HEK293 (cell line): ENCODE results near the gene MRPS2.

ENCODE experiments used
- CTCF ChIA-PET: fragments of 350-600 bp; formaldehyde crosslinking; extraction: SDS; loops from one replicate; lab custom pipeline; 2021; ENCODE audit warnings: antibody characterized with exemption; lab: Yijun Ruan, JAX
- POLR2A ChIA-PET: fragments of 300-600 bp; formaldehyde crosslinking; extraction: SDS; loops from one replicate; lab custom pipeline; 2020; ENCODE audit warnings: antibody characterized with exemption, inconsistent platforms; lab: Yijun Ruan, JAX
- H3K27ac ChIP-seq: fragments of 200-500 bp; sonication (Bioruptor generic); 2 replicates; pipeline ENCODE4 v1.5.1; 2014; ENCODE audit warnings: low read depth, low read length, control low read depth, inconsistent platforms; ENCODE audit errors: extremely low read depth
- H3K36me3 ChIP-seq, 2 experiments: fragments of 200-500 bp in 1 of 2; sonication (Bioruptor generic) in 1 of 2; 1 replicate in 1 of 2; 2 replicates in 1 of 2; pipeline ENCODE4 v1.5.1; 2014 to 2017; ENCODE audit warnings: inconsistent platforms in 2 of 2, low read length in 2 of 2; ENCODE audit not compliant: control insufficient read depth in 2 of 2, insufficient read depth in 1 of 2
- H3K4me1 ChIP-seq: fragments of 200-500 bp; sonication (Bioruptor generic); 2 replicates; pipeline ENCODE4 v1.5.1; 2014; ENCODE audit warnings: mild to moderate bottlenecking, low read length, inconsistent platforms; ENCODE audit not compliant: control insufficient read depth, insufficient read depth
- H3K4me3 ChIP-seq: 2 replicates; pipeline ENCODE4 v1.5.1; 2011; ENCODE audit warnings: low read depth, mild to moderate bottlenecking, control low read depth, low read length, moderate library complexity
- H3K9me3 ChIP-seq: fragments of 200-500 bp; sonication (Bioruptor generic); 2 replicates; pipeline ENCODE4 v1.5.1; 2014; ENCODE audit warnings: low read depth, low read length, inconsistent platforms; ENCODE audit not compliant: control insufficient read depth, insufficient read depth
- BCL11B ChIP-seq: fragments of 450-650 bp; formaldehyde crosslinking; IDR thresholded peaks from 2 replicates; pipeline ENCODE4 v1.5.1; 2016; ENCODE audit warnings: low read depth, missing biosample characterization, missing genetic modification characterization
- ZBTB20 ChIP-seq: fragments of 450-650 bp; formaldehyde crosslinking; IDR thresholded peaks from 2 replicates; pipeline ENCODE4 v1.5.1; 2016; ENCODE audit warnings: missing biosample characterization, missing genetic modification characterization
- ZFP37 ChIP-seq: fragments of 450-650 bp; formaldehyde crosslinking; IDR thresholded peaks from 2 replicates; pipeline ENCODE4 v1.5.1; 2016; ENCODE audit warnings: missing biosample characterization, missing genetic modification characterization
- ZNF19 ChIP-seq: fragments of 450-650 bp; formaldehyde crosslinking; IDR thresholded peaks from 2 replicates; pipeline ENCODE4; 2016; ENCODE audit warnings: missing biosample characterization, missing genetic modification characterization, low read depth
- ZNF2 ChIP-seq: fragments of 450-650 bp; formaldehyde crosslinking; IDR thresholded peaks from 2 replicates; pipeline ENCODE4 v1.5.1; 2016; ENCODE audit warnings: missing biosample characterization, missing genetic modification characterization
- ZNF223 ChIP-seq: fragments of 450-650 bp; formaldehyde crosslinking; IDR thresholded peaks from 2 replicates; pipeline ENCODE4 v1.5.1; 2016; ENCODE audit warnings: missing biosample characterization, missing genetic modification characterization
- ZNF266 ChIP-seq: fragments of 450-650 bp; formaldehyde crosslinking; IDR thresholded peaks from 2 replicates; pipeline ENCODE4 v1.5.1; 2016; ENCODE audit warnings: missing biosample characterization, missing genetic modification characterization, low read depth
- ZNF433 ChIP-seq: fragments of 450-650 bp; formaldehyde crosslinking; IDR thresholded peaks from 2 replicates; pipeline ENCODE4 v1.5.1; 2016; ENCODE audit warnings: missing biosample characterization, missing genetic modification characterization, low read depth
- ZNF501 ChIP-seq: fragments of 450-650 bp; formaldehyde crosslinking; IDR thresholded peaks from 2 replicates; pipeline ENCODE4 v1.5.1; 2016; ENCODE audit warnings: missing biosample characterization, missing genetic modification characterization
- ZNF571 ChIP-seq: fragments of 450-650 bp; formaldehyde crosslinking; IDR thresholded peaks from 2 replicates; pipeline ENCODE4 v1.5.0; 2017; ENCODE audit warnings: missing biosample characterization, missing genetic modification characterization
- ZNF596 ChIP-seq: fragments of 450-650 bp; IDR thresholded peaks from 2 replicates; pipeline ENCODE4 v1.5.0; 2018; ENCODE audit warnings: missing biosample characterization, mild to moderate bottlenecking, missing genetic modification characterization, moderate library complexity
- ZNF610 ChIP-seq: fragments of 450-650 bp; formaldehyde crosslinking; IDR thresholded peaks from 2 replicates; pipeline ENCODE4 v1.5.1; 2016; ENCODE audit warnings: missing biosample characterization, missing genetic modification characterization, borderline replicate concordance
- ZNF629 ChIP-seq: fragments of 450-650 bp; formaldehyde crosslinking; IDR thresholded peaks from 2 replicates; pipeline ENCODE4 v1.5.1; 2017; ENCODE audit warnings: missing biosample characterization, missing genetic modification characterization
- ZNF658 ChIP-seq: fragments of 450-650 bp; formaldehyde crosslinking; IDR thresholded peaks from 2 replicates; pipeline ENCODE4; 2016; ENCODE audit warnings: missing biosample characterization, missing genetic modification characterization
- ZNF664 ChIP-seq: fragments of 450-650 bp; formaldehyde crosslinking; IDR thresholded peaks from 2 replicates; pipeline ENCODE4 v1.5.1; 2016; ENCODE audit warnings: missing biosample characterization, missing genetic modification characterization
- ZNF677 ChIP-seq: fragments of 450-650 bp; IDR thresholded peaks from 2 replicates; pipeline ENCODE4 v1.5.0; 2018; ENCODE audit warnings: missing biosample characterization, mild to moderate bottlenecking, missing genetic modification characterization, moderate library complexity
- ZNF707 ChIP-seq: fragments of 450-650 bp; formaldehyde crosslinking; IDR thresholded peaks from 2 replicates; pipeline ENCODE4 v1.5.1; 2016; ENCODE audit warnings: missing biosample characterization, missing genetic modification characterization
- ZNF747 ChIP-seq: fragments of 450-650 bp; formaldehyde crosslinking; IDR thresholded peaks from 2 replicates; pipeline ENCODE4 v1.5.1; 2016; ENCODE audit warnings: missing biosample characterization, missing genetic modification characterization
- ZNF776 ChIP-seq: fragments of 450-650 bp; formaldehyde crosslinking; IDR thresholded peaks from 2 replicates; pipeline ENCODE4 v1.5.0; 2017; ENCODE audit warnings: missing biosample characterization, missing genetic modification characterization, borderline replicate concordance
- TF ChIP-seq, protein P1 (sequence below): fragments of 450-650 bp; formaldehyde crosslinking; IDR thresholded peaks from 2 replicates; pipeline ENCODE4 v1.5.1; 2017; ENCODE audit warnings: missing biosample characterization, missing genetic modification characterization
- TF ChIP-seq, protein P2 (sequence below): fragments of 450-650 bp; formaldehyde crosslinking; IDR thresholded peaks from 2 replicates; pipeline ENCODE4 v1.5.1; 2016; ENCODE audit warnings: missing biosample characterization, missing genetic modification characterization
- TF ChIP-seq, protein P3 (sequence below): fragments of 450-650 bp; formaldehyde crosslinking; IDR thresholded peaks from 2 replicates; pipeline ENCODE4 v1.5.1; 2016; ENCODE audit warnings: missing biosample characterization, missing genetic modification characterization
- TF ChIP-seq, protein P4 (sequence below): fragments of 450-650 bp; formaldehyde crosslinking; IDR thresholded peaks from 2 replicates; pipeline ENCODE4 v1.5.1; 2016; ENCODE audit warnings: missing biosample characterization, missing genetic modification characterization
- TF ChIP-seq, protein P5 (sequence below): fragments of 450-650 bp; formaldehyde crosslinking; IDR thresholded peaks from 2 replicates; pipeline ENCODE4 v1.5.1; 2016; ENCODE audit warnings: missing biosample characterization, missing genetic modification characterization

MRPS2 gene

DNA sequence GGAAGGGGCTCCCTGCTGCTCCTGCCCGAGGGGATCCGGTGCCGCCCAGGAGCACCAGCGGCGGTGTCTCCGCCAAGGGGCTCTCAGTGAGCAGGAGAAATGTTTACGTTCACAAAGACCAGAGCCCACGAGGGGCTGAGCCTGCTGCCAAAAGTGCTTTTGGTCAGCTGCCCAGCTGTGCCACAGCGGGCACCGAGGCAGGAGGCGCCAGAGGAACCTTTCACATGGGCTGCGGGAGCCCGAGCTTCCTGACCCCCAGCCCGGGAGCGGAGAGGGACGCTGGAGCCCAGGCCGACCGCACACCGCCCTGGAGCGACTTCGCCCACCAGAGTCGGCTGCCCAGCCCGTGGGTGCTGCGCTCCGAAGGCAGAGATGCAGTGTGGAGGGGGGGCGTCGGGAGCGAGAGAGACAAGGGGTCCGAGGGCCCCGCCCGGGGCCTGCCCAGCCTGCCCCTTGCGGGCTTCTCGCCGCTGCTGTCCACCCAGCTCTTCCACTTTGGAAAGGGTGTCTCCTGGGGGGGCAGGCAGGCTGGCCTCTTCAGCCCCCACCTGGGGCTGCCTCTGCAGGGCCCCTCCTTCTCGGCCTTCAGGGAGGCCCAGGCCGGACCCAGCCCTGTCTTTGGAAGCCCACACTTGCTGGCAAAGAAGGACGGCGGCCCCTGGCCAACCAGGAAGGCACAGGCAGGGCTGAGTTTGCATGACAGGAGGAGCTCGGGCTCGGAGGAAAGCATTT is 13.0 kb upstream of the MRPS2 start:
- ChIA-PET CTCF (interaction anchor here (0.7 to 1.1 kb wide), 2 partner anchors 18 to 115 kb away, joined by 3 read pairs; no protein-coding TSS in a partner anchor), POLR2A (no interaction called here)
- H3K4me3 ChIP-seq: no peak overlapping the region
- TF ChIP-seq BCL11B (tag by site-specific recombination) (no peak), ZNF596 (tag by site-specific recombination) (no peak), ZFP37 (tag by site-specific recombination) (no peak), ZNF19 (tag by site-specific recombination) (no peak), ZNF677 (tag by site-specific recombination) (no peak), ZNF610 (tag by site-specific recombination) (no peak), ZNF776 (no peak), ZNF658 (tag by site-specific recombination) (no peak), ZNF266 (tag by site-specific recombination) (no peak), ZNF223 (tag by site-specific recombination) (no peak), ZNF571 (tag by site-specific recombination) (no peak), ZNF2 (tag by site-specific recombination) (no peak)
- TF ChIP-seq, protein P1, sequence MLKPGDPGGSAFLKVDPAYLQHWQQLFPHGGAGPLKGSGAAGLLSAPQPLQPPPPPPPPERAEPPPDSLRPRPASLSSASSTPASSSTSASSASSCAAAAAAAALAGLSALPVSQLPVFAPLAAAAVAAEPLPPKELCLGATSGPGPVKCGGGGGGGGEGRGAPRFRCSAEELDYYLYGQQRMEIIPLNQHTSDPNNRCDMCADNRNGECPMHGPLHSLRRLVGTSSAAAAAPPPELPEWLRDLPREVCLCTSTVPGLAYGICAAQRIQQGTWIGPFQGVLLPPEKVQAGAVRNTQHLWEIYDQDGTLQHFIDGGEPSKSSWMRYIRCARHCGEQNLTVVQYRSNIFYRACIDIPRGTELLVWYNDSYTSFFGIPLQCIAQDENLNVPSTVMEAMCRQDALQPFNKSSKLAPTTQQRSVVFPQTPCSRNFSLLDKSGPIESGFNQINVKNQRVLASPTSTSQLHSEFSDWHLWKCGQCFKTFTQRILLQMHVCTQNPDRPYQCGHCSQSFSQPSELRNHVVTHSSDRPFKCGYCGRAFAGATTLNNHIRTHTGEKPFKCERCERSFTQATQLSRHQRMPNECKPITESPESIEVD (tag by site-specific recombination): no peak
- TF ChIP-seq, protein P2, sequence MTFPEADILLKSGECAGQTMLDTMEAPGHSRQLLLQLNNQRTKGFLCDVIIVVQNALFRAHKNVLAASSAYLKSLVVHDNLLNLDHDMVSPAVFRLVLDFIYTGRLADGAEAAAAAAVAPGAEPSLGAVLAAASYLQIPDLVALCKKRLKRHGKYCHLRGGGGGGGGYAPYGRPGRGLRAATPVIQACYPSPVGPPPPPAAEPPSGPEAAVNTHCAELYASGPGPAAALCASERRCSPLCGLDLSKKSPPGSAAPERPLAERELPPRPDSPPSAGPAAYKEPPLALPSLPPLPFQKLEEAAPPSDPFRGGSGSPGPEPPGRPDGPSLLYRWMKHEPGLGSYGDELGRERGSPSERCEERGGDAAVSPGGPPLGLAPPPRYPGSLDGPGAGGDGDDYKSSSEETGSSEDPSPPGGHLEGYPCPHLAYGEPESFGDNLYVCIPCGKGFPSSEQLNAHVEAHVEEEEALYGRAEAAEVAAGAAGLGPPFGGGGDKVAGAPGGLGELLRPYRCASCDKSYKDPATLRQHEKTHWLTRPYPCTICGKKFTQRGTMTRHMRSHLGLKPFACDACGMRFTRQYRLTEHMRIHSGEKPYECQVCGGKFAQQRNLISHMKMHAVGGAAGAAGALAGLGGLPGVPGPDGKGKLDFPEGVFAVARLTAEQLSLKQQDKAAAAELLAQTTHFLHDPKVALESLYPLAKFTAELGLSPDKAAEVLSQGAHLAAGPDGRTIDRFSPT: no peak
- TF ChIP-seq, protein P3, sequence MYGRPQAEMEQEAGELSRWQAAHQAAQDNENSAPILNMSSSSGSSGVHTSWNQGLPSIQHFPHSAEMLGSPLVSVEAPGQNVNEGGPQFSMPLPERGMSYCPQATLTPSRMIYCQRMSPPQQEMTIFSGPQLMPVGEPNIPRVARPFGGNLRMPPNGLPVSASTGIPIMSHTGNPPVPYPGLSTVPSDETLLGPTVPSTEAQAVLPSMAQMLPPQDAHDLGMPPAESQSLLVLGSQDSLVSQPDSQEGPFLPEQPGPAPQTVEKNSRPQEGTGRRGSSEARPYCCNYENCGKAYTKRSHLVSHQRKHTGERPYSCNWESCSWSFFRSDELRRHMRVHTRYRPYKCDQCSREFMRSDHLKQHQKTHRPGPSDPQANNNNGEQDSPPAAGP: no peak
- H3K9me3 ChIP-seq: no peaks in the 10 kb centered on the region
- H3K27ac ChIP-seq: no peak overlapping the region
- peaks cover 4 to 63% of the 10 kb centered on the region in 2 experiments; a peak in 2 of 3 replicates for H3K36me3 ChIP-seq
- no peaks in the 10 kb centered on the region for H3K4me1 ChIP-seq

DNA sequence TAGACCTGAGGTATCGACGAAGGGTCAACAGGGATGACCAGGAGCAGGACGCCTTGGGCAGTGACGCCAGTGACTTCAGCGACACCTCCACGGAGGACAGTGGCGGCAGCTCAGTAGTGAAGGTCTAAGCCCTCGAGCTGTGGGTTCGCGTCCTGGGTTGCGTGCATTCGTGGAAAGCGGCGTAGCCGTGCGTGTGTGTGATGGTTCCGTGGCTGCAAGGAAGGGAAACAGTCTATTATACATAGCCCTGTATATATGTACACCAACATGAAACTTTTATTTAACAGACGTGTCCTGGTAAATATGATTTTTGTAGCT is 12.5 kb upstream of the MRPS2 start:
- Histone ChIP-seq H3K36me3 (peaks cover 4 to 61% of the 10 kb centered on the region in 2 experiments; a peak in 2 of 3 replicates), H3K9me3 (no peaks in the 10 kb centered on the region), H3K4me3 (no peak overlapping the region), H3K4me1 (no peaks in the 10 kb centered on the region), H3K27ac (no peak overlapping the region)
- CTCF ChIA-PET: interaction anchor here (0.7 to 1.1 kb wide), 2 partner anchors 17 to 114 kb away, joined by 3 read pairs; no protein-coding TSS in a partner anchor
- POLR2A ChIA-PET: no interaction called here
- no peak for TF ChIP-seq ZNF747 (tag by site-specific recombination)
- no peak for TF ChIP-seq ZNF707 (tag by site-specific recombination)
- no peak for TF ChIP-seq ZBTB20
- TF ChIP-seq ZNF664 (tag by site-specific recombination): no peak
- no peak for TF ChIP-seq ZNF501 (tag by site-specific recombination)
- TF ChIP-seq, protein P4, sequence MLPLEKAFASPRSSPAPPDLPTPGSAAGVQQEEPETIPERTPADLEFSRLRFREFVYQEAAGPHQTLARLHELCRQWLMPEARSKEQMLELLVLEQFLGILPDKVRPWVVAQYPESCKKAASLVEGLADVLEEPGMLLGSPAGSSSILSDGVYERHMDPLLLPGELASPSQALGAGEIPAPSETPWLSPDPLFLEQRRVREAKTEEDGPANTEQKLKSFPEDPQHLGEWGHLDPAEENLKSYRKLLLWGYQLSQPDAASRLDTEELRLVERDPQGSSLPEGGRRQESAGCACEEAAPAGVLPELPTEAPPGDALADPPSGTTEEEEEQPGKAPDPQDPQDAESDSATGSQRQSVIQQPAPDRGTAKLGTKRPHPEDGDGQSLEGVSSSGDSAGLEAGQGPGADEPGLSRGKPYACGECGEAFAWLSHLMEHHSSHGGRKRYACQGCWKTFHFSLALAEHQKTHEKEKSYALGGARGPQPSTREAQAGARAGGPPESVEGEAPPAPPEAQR (tag by site-specific recombination): no peak
- TF ChIP-seq, protein P5, sequence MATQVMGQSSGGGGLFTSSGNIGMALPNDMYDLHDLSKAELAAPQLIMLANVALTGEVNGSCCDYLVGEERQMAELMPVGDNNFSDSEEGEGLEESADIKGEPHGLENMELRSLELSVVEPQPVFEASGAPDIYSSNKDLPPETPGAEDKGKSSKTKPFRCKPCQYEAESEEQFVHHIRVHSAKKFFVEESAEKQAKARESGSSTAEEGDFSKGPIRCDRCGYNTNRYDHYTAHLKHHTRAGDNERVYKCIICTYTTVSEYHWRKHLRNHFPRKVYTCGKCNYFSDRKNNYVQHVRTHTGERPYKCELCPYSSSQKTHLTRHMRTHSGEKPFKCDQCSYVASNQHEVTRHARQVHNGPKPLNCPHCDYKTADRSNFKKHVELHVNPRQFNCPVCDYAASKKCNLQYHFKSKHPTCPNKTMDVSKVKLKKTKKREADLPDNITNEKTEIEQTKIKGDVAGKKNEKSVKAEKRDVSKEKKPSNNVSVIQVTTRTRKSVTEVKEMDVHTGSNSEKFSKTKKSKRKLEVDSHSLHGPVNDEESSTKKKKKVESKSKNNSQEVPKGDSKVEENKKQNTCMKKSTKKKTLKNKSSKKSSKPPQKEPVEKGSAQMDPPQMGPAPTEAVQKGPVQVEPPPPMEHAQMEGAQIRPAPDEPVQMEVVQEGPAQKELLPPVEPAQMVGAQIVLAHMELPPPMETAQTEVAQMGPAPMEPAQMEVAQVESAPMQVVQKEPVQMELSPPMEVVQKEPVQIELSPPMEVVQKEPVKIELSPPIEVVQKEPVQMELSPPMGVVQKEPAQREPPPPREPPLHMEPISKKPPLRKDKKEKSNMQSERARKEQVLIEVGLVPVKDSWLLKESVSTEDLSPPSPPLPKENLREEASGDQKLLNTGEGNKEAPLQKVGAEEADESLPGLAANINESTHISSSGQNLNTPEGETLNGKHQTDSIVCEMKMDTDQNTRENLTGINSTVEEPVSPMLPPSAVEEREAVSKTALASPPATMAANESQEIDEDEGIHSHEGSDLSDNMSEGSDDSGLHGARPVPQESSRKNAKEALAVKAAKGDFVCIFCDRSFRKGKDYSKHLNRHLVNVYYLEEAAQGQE (tag by site-specific recombination): no peak
- TF ChIP-seq ZNF433 (tag by site-specific recombination): no peak
- no peak for TF ChIP-seq ZNF629 (tag by site-specific recombination)
